ENCODE data around the gene HPSE. TPM values are rescaled to one million over a fixed set of nuclear protein-coding genes. Genes with fewer than 3 reads are reported as not detected.

Gene HPSE
- total and polyA plus RNA-seq, 2 experiments from 2014 or later, result 2.2 to 2.9 TPM

DNA sequence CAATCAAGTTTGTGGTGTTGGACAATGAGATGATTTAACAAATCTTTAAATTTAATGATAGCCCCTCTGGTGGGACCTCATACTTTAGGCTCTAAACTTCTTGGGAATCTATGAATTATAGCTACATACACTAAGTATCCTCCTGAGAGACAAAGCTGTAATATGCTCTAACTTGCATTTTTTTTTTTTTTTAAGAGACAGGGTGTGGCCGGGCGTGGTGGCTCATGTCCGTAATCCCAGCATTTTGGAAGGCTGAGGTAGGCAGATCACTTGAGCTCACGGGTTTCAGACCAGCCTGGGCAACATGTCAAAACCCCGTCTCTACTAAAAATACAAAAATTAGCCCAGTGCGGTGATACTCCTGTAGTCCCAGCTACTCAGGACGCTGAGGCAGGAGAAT, 26.7 kb downstream of the HPSE start:
- Mint-ChIP-seq H3K4me3 (no peak overlapping the region), H3K9me3 (no peaks in the 10 kb centered on the region), H3K4me1 (peaks cover 22% of the 10 kb centered on the region), H3K27ac (no peak overlapping the region), H3K27me3 (ENCODE audit: insufficient read depth, low read depth, poor library complexity) (peaks cover 3% of the 10 kb centered on the region), H3K36me3 (ENCODE audit: low read depth) (no peaks in the 10 kb centered on the region)
- Histone ChIP-seq H3K9me2 (ENCODE audit: insufficient read depth) (no peaks in the 10 kb centered on the region), H3K27me3 (ENCODE audit: insufficient read depth) (no peaks in the 10 kb centered on the region), H3K36me3 (ENCODE audit: insufficient read depth) (no peaks in the 10 kb centered on the region), H3K4me1 (ENCODE audit: insufficient read depth) (no peaks in the 10 kb centered on the region), H3F3A (replicated peaks; ENCODE audit: low read depth) (no peaks in the 10 kb centered on the region), H2AFZ (no peak overlapping the region), H3K79me2 (replicated peaks; ENCODE audit: insufficient read depth) (no peaks in the 10 kb centered on the region), H3K4me3 (no peak overlapping the region), H4K20me1 (replicated peaks; ENCODE audit: insufficient read depth) (no peaks in the 10 kb centered on the region), H3K4me2 (no peak overlapping the region), H3K27ac (ENCODE audit: low read depth) (no peak overlapping the region)
- DNase-seq (ENCODE audit: low spot score) (no peak), ATAC-seq (no peak)
- TF ChIP-seq ZNF331 (CRISPR knock-in tag; IDR thresholded peaks at IDR 0.05; ENCODE audit: low read depth), result no peak
- no peak for TF ChIP-seq STAT1 (IDR thresholded peaks at IDR 0.05; ENCODE audit: unreplicated experiment)
- TF ChIP-seq EZH2phosphoT487 (IDR thresholded peaks at IDR 0.05; ENCODE audit: unreplicated experiment), result no peak
- TF ChIP-seq JUNB (IDR thresholded peaks at IDR 0.05; ENCODE audit: unreplicated experiment), result no peak
- no peak for TF ChIP-seq ZNF462 (CRISPR knock-in tag; IDR thresholded peaks at IDR 0.05)
- no peak for TF ChIP-seq EZH2 (IDR thresholded peaks at IDR 0.05; ENCODE audit: low read depth, unreplicated experiment)
- TF ChIP-seq ZNF114 (CRISPR knock-in tag; IDR thresholded peaks at IDR 0.05), result no peak
- TF ChIP-seq CREB1 (CRISPR knock-in tag; IDR thresholded peaks at IDR 0.05; ENCODE audit: low read depth), result no peak
- TF ChIP-seq, protein P1, sequence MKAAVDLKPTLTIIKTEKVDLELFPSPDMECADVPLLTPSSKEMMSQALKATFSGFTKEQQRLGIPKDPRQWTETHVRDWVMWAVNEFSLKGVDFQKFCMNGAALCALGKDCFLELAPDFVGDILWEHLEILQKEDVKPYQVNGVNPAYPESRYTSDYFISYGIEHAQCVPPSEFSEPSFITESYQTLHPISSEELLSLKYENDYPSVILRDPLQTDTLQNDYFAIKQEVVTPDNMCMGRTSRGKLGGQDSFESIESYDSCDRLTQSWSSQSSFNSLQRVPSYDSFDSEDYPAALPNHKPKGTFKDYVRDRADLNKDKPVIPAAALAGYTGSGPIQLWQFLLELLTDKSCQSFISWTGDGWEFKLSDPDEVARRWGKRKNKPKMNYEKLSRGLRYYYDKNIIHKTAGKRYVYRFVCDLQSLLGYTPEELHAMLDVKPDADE (IDR thresholded peaks at IDR 0.05), result no peak
- no peak for TF ChIP-seq POLR2AphosphoS5 (IDR thresholded peaks at IDR 0.05; ENCODE audit: low read depth)
- TF ChIP-seq NANOG (IDR thresholded peaks at IDR 0.05; ENCODE audit: borderline replicate concordance), result no peak
- TF ChIP-seq, protein P2, sequence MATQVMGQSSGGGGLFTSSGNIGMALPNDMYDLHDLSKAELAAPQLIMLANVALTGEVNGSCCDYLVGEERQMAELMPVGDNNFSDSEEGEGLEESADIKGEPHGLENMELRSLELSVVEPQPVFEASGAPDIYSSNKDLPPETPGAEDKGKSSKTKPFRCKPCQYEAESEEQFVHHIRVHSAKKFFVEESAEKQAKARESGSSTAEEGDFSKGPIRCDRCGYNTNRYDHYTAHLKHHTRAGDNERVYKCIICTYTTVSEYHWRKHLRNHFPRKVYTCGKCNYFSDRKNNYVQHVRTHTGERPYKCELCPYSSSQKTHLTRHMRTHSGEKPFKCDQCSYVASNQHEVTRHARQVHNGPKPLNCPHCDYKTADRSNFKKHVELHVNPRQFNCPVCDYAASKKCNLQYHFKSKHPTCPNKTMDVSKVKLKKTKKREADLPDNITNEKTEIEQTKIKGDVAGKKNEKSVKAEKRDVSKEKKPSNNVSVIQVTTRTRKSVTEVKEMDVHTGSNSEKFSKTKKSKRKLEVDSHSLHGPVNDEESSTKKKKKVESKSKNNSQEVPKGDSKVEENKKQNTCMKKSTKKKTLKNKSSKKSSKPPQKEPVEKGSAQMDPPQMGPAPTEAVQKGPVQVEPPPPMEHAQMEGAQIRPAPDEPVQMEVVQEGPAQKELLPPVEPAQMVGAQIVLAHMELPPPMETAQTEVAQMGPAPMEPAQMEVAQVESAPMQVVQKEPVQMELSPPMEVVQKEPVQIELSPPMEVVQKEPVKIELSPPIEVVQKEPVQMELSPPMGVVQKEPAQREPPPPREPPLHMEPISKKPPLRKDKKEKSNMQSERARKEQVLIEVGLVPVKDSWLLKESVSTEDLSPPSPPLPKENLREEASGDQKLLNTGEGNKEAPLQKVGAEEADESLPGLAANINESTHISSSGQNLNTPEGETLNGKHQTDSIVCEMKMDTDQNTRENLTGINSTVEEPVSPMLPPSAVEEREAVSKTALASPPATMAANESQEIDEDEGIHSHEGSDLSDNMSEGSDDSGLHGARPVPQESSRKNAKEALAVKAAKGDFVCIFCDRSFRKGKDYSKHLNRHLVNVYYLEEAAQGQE (IDR thresholded peaks at IDR 0.05; ENCODE audit: unreplicated experiment), result no peak
- TF ChIP-seq, protein P3, sequence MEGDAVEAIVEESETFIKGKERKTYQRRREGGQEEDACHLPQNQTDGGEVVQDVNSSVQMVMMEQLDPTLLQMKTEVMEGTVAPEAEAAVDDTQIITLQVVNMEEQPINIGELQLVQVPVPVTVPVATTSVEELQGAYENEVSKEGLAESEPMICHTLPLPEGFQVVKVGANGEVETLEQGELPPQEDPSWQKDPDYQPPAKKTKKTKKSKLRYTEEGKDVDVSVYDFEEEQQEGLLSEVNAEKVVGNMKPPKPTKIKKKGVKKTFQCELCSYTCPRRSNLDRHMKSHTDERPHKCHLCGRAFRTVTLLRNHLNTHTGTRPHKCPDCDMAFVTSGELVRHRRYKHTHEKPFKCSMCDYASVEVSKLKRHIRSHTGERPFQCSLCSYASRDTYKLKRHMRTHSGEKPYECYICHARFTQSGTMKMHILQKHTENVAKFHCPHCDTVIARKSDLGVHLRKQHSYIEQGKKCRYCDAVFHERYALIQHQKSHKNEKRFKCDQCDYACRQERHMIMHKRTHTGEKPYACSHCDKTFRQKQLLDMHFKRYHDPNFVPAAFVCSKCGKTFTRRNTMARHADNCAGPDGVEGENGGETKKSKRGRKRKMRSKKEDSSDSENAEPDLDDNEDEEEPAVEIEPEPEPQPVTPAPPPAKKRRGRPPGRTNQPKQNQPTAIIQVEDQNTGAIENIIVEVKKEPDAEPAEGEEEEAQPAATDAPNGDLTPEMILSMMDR (conservative IDR thresholded peaks at IDR 0.05; ENCODE audit: low read depth in 2 of 2), result no peak

Data from GM23338 (cell line).